PFSK-1 (cell line): ENCODE measurements around the gene IL17F.

Source experiments
- POLR2AphosphoS5 ChIP-seq: IDR thresholded peaks from 2 replicates; pipeline ENCODE4 v1.6.1; 2012; ENCODE audit warnings: low read depth, mild to moderate bottlenecking, control low read depth, low read length, moderate library complexity
- TAF1 ChIP-seq: IDR thresholded peaks from 2 replicates; pipeline ENCODE4 v1.6.1; 2012; ENCODE audit warnings: low read length, control low read depth, borderline replicate concordance; ENCODE audit not compliant: insufficient read depth
- TF ChIP-seq, protein P1 (sequence below), 2 experiments: IDR thresholded peaks; 2 replicates each; pipeline versions ENCODE4 v1.6.1 to v1.8.0; 2011 to 2012; ENCODE audit warnings: low read depth in 2 of 2, low read length in 2 of 2, control low read depth in 1 of 2, inconsistent platforms in 1 of 2, mild to moderate bottlenecking in 1 of 2, moderate library complexity in 1 of 2; ENCODE audit not compliant: insufficient read depth in 1 of 2

DNA sequence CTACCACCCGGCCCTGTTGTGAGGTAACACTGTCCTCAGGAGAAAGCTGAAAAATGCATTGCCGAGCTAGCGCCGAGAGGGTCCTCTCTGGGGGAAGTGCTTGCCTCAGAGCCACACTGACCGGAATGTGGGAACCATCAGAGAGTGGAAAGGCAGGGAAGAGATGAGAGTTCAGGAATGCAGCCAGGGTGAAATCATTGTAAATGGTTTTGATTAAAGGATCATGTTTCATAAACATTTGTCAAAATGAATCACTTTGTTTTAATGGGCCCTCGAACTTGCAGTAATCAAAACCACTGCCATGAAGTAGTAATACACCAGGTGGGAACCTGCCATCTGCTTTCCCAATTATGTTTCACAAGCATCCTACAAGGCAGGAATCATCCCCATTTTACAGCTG, 16.9 kb upstream of the IL17F start:
- TF ChIP-seq POLR2AphosphoS5: no peak
- no peak for TF ChIP-seq TAF1
- TF ChIP-seq, protein P1, sequence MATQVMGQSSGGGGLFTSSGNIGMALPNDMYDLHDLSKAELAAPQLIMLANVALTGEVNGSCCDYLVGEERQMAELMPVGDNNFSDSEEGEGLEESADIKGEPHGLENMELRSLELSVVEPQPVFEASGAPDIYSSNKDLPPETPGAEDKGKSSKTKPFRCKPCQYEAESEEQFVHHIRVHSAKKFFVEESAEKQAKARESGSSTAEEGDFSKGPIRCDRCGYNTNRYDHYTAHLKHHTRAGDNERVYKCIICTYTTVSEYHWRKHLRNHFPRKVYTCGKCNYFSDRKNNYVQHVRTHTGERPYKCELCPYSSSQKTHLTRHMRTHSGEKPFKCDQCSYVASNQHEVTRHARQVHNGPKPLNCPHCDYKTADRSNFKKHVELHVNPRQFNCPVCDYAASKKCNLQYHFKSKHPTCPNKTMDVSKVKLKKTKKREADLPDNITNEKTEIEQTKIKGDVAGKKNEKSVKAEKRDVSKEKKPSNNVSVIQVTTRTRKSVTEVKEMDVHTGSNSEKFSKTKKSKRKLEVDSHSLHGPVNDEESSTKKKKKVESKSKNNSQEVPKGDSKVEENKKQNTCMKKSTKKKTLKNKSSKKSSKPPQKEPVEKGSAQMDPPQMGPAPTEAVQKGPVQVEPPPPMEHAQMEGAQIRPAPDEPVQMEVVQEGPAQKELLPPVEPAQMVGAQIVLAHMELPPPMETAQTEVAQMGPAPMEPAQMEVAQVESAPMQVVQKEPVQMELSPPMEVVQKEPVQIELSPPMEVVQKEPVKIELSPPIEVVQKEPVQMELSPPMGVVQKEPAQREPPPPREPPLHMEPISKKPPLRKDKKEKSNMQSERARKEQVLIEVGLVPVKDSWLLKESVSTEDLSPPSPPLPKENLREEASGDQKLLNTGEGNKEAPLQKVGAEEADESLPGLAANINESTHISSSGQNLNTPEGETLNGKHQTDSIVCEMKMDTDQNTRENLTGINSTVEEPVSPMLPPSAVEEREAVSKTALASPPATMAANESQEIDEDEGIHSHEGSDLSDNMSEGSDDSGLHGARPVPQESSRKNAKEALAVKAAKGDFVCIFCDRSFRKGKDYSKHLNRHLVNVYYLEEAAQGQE (IDR thresholded peaks at IDR 0.05; ENCODE audit: insufficient read depth in 1 of 2, low read depth in 2 of 2, low read length in 2 of 2): no peak
